SK-N-SH (cell line): Measurements from ENCODE around the gene SP140. TPM values are rescaled to one million over a fixed set of nuclear protein-coding genes. Genes with fewer than 3 reads are reported as not detected.

ENCODE experiments used
- CTCF ChIA-PET: fragments of 300-600, 350-600 bp; formaldehyde crosslinking; extraction: SDS; loops from one replicate; lab custom pipeline; 2021; lab: Yijun Ruan, JAX
- POLR2A ChIA-PET: fragments of 350-600 bp; sonication (Branson Sonifier 250); formaldehyde crosslinking; extraction: SDS; loops from one replicate; lab custom pipeline; 2020; ENCODE audit warnings: antibody characterized with exemption, inconsistent platforms; lab: Yijun Ruan, JAX
- DNase-seq: peaks from one replicate; pipeline ENCODE4 v3.0.0; 2012
- H2AFZ ChIP-seq: fragments of 200-600 bp; sonication (generic); 2 replicates; pipeline ENCODE4 v1.8.1; 2016; ENCODE audit warnings: antibody characterized with exemption, mild to moderate bottlenecking, low read depth
- H3F3A ChIP-seq: fragments of 200-600 bp; sonication (generic); replicated peaks from 2 replicates; pipeline ENCODE3; 2016; ENCODE audit warnings: antibody characterized with exemption, mild to moderate bottlenecking; ENCODE audit not compliant: insufficient read depth
- H3K27ac ChIP-seq, 2 experiments: fragments of 200-500 bp in 1 of 2; fragments of 200-600 bp in 1 of 2; sonication (Bioruptor generic) in 1 of 2; sonication (generic), shearing (Covaris generic) in 1 of 2; 2 replicates each; pipeline versions ENCODE4 v1.5.1 to v1.6.1; 2014 to 2016; ENCODE audit warnings: low read depth in 2 of 2, inconsistent platforms in 1 of 2, low read length in 1 of 2, mild to moderate bottlenecking in 1 of 2, mixed read lengths in 1 of 2
- H3K27me3 ChIP-seq: fragments of 200-600 bp; sonication (generic), shearing (Covaris generic); 2 replicates; pipeline ENCODE4 v1.6.1; 2016; ENCODE audit warnings: mixed run types; ENCODE audit not compliant: insufficient read depth
- H3K36me3 ChIP-seq, 2 experiments: fragments of 200-500 bp in 1 of 2; fragments of 200-600 bp in 1 of 2; sonication (Bioruptor generic) in 1 of 2; sonication (generic) in 1 of 2; replicated peaks in 1 of 2; 2 replicates each; pipeline versions ENCODE3 to v1.5.1; 2014 to 2016; ENCODE audit warnings: low read length in 1 of 2, mild to moderate bottlenecking in 1 of 2; ENCODE audit not compliant: insufficient read depth in 2 of 2, control insufficient read depth in 1 of 2
- H3K4me1 ChIP-seq, 2 experiments: fragments of 200-500 bp in 1 of 2; fragments of 200-600 bp in 1 of 2; sonication (Bioruptor generic) in 1 of 2; sonication (generic), shearing (Covaris generic) in 1 of 2; 2 replicates each; pipeline versions ENCODE4 v1.5.1 to v1.6.1; 2014 to 2016; ENCODE audit warnings: low read depth in 1 of 2, low read length in 1 of 2, mixed run types in 1 of 2; ENCODE audit not compliant: insufficient read depth in 2 of 2, control insufficient read depth in 1 of 2
- H3K4me2 ChIP-seq: fragments of 200-600 bp; sonication (generic), shearing (Covaris generic); 2 replicates; pipeline ENCODE4 v1.6.1; 2017; ENCODE audit warnings: mixed run types
- H3K4me3 ChIP-seq, 2 experiments: fragments of 200-500 bp in 1 of 2; fragments of 200-600 bp in 1 of 2; sonication (Bioruptor generic) in 1 of 2; sonication (generic), shearing (Covaris generic) in 1 of 2; 2 replicates each; pipeline versions ENCODE4 v1.5.1 to v1.8.1; 2014 to 2016; ENCODE audit warnings: low read depth in 2 of 2, inconsistent platforms in 1 of 2, low read length in 1 of 2, mild to moderate bottlenecking in 1 of 2, mixed read lengths in 1 of 2, moderate library complexity in 1 of 2
- H3K79me2 ChIP-seq: fragments of 200-600 bp; sonication (generic); 2 replicates; pipeline ENCODE4 v1.8.1; 2017; ENCODE audit warnings: mild to moderate bottlenecking; ENCODE audit not compliant: insufficient read depth
- H3K9ac ChIP-seq: fragments of 200-600 bp; sonication (generic); 2 replicates; pipeline ENCODE4 v1.6.1; 2017; ENCODE audit warnings: mixed run types
- H3K9me2 ChIP-seq: fragments of 200-600 bp; sonication (generic); 2 replicates; pipeline ENCODE4 v1.6.1; 2017; ENCODE audit warnings: mixed run types
- H3K9me3 ChIP-seq: fragments of 200-600 bp; sonication (generic); 2 replicates; pipeline ENCODE4 v1.6.1; 2017; ENCODE audit warnings: mixed run types, mild to moderate bottlenecking, moderate library complexity
- H4K20me1 ChIP-seq: fragments of 200-600 bp; sonication (generic); 2 replicates; pipeline ENCODE4 v1.6.1; 2017; ENCODE audit warnings: mild to moderate bottlenecking, mixed run types; ENCODE audit not compliant: insufficient read depth
- EZH2phosphoT487 ChIP-seq: fragments of 200-600 bp; sonication (generic); IDR thresholded peaks from 2 replicates; pipeline ENCODE4 v1.6.1; 2017; ENCODE audit warnings: low read depth, mixed run types, mild to moderate bottlenecking, antibody characterized with exemption, moderate library complexity, borderline replicate concordance
- FOSL2 ChIP-seq: IDR thresholded peaks from 2 replicates; pipeline ENCODE4 v1.4.0; 2012; ENCODE audit warnings: low read depth, mild to moderate bottlenecking, moderate library complexity, borderline replicate concordance
- FOXJ3 ChIP-seq: sonication (generic); formaldehyde crosslinking; IDR thresholded peaks from 2 replicates; pipeline ENCODE4 v1.5.1; 2020; ENCODE audit warnings: mild to moderate bottlenecking, missing genetic modification reagents
- FOXM1 ChIP-seq: IDR thresholded peaks from 2 replicates; pipeline ENCODE4 v1.4.0; 2012; ENCODE audit warnings: low read depth, mild to moderate bottlenecking
- IRF3 ChIP-seq: fragments of 150-350 bp; IDR thresholded peaks from 2 replicates; pipeline ENCODE4 v1.6.1; 2016; ENCODE audit warnings: mild to moderate bottlenecking, low read depth, low read length
- MAX ChIP-seq: IDR thresholded peaks from 2 replicates; pipeline ENCODE4 v1.4.0; 2012; ENCODE audit warnings: low read depth
- MEF2A ChIP-seq: IDR thresholded peaks from 2 replicates; pipeline ENCODE4 v1.4.0; 2012; ENCODE audit warnings: low read depth, borderline replicate concordance
- PBX3 ChIP-seq: IDR thresholded peaks from 2 replicates; pipeline ENCODE4; 2012
- RAD21 ChIP-seq: IDR thresholded peaks from 2 replicates; pipeline ENCODE4 v1.6.1; 2012; ENCODE audit warnings: mild to moderate bottlenecking, low read length
- RCOR1 ChIP-seq: fragments of 150-350 bp; IDR thresholded peaks from 2 replicates; pipeline ENCODE4 v1.6.1; 2017; ENCODE audit warnings: antibody characterized with exemption, low read length
- REST ChIP-seq: IDR thresholded peaks from 2 replicates; pipeline ENCODE4 v1.6.1; 2012; ENCODE audit warnings: mild to moderate bottlenecking, low read depth, low read length, moderate library complexity
- RFX5 ChIP-seq: IDR thresholded peaks from 2 replicates; pipeline ENCODE4 v1.6.1; 2012; ENCODE audit warnings: mild to moderate bottlenecking, improper control_type of control experiment, low read length
- RXRA ChIP-seq: IDR thresholded peaks from 2 replicates; pipeline ENCODE4 v1.4.0; 2012; ENCODE audit warnings: low read depth, mild to moderate bottlenecking, borderline replicate concordance
- TAF1 ChIP-seq: IDR thresholded peaks from 2 replicates; pipeline ENCODE4 v1.6.1; 2012; ENCODE audit warnings: low read depth, mild to moderate bottlenecking, low read length, moderate library complexity, borderline replicate concordance
- TCF12 ChIP-seq: IDR thresholded peaks from 2 replicates; pipeline ENCODE4 v1.4.0; 2012
- USF1 ChIP-seq: IDR thresholded peaks from 2 replicates; pipeline ENCODE4 v1.4.0; 2012; ENCODE audit warnings: low read depth, borderline replicate concordance
- USF2 ChIP-seq: fragments of 150-350 bp; IDR thresholded peaks from 2 replicates; pipeline ENCODE4 v1.6.1; 2017; ENCODE audit warnings: antibody characterized with exemption, low read length, low read depth, borderline replicate concordance
- WGBS: methylation state at CpG from one replicate; pipeline ENCODE4 v1.1.6; 2017; ENCODE audit warnings: low lambda C conversion rate; 5-methylcytosine and 5-hydroxymethylcytosine counted together
- polyA plus RNA-seq, 3 experiments: library from polyadenylated mRNA; depleted of rRNA; stranded (reverse); fragments of >200 nt; gene quantifications; 2 replicates each; pipeline ENCODE4 v1.2.3, GENCODE V29; 2012

The SP140 gene
- polyA plus RNA-seq, 1 of the 3 experiments (the other 2 are of a cell fraction) = 0.71 TPM

- no peak overlapping the region for H3K4me3 ChIP-seq
- TF ChIP-seq FOXM1 (no peak), FOSL2 (no peak), MEF2A (no peak), RCOR1 (no peak), REST (no peak), RAD21 (no peak), TAF1 (no peak), USF1 (no peak), TCF12 (no peak), RXRA (no peak), USF2 (no peak), RFX5 (no peak), PBX3 (no peak), MAX (no peak), IRF3 (no peak), EZH2phosphoT487 (no peak), FOXJ3 (no peak)
- DNase-seq = no peak
- ChIA-PET POLR2A (no interaction called here), CTCF (no interaction called here)
- H3K4me2 ChIP-seq = no peak overlapping the region
- H4K20me1 ChIP-seq = no peaks in the 10 kb centered on the region
- H2AFZ ChIP-seq = no peak overlapping the region
- no peaks in the 10 kb centered on the region for H3K4me1 ChIP-seq
- no peak overlapping the region for H3K27ac ChIP-seq
- 29% methylated on average over 1 of the region's 1 CpG for WGBS
- no peak overlapping the region for H3K9ac ChIP-seq
- no peaks in the 10 kb centered on the region for H3K27me3 ChIP-seq
- peaks cover 4% of the 10 kb centered on the region; the same call in 1 of the 2 replicates for H3K9me2 ChIP-seq
- H3K36me3 ChIP-seq = peaks cover 23 to 45% of the 10 kb centered on the region in 2 experiments
- H3K79me2 ChIP-seq = no peaks in the 10 kb centered on the region
- no peaks in the 10 kb centered on the region for H3F3A ChIP-seq
- H3K9me3 ChIP-seq = peaks cover 10% of the 10 kb centered on the region; the same call in 1 of the 2 replicates
Observed at GRCh38 chr2:230358305-230358704, 132.8 kb downstream of the SP140 start.
